Upper lobe of right lung (tissue), 1 donor: ENCODE measurements around the gene TRAPPC3L. TPM values are rescaled to one million over a fixed set of nuclear protein-coding genes. Genes with fewer than 3 reads are reported as not detected.
"Not testable (repeated sequence)": the region's sequence is repeated elsewhere in the genome, so short reads cannot be mapped to it uniquely, and the experiment has no call there.

ENCODE experiments used
- ATAC-seq: fragments of 200-7000 bp; cut with Tn5 transposase; one replicate; pipeline ENCODE4 v1.9.1; 2020; ENCODE audit warnings: mild to moderate bottlenecking, moderate library complexity
- DNase-seq: peaks from one replicate; pipeline ENCODE4 v3.0.0-alpha.2; 2020
- H3K27ac ChIP-seq: fragments of 200-600 bp; one replicate; pipeline ENCODE4 v1.8.0; 2022
- H3K27me3 ChIP-seq: fragments of 200-600 bp; one replicate; pipeline ENCODE4 v1.8.0; 2022; ENCODE audit warnings: mild to moderate bottlenecking
- H3K36me3 ChIP-seq: fragments of 200-600 bp; one replicate; pipeline ENCODE4 v1.8.0; 2022
- H3K4me1 ChIP-seq: fragments of 200-600 bp; one replicate; pipeline ENCODE4 v1.8.0; 2022
- H3K4me3 ChIP-seq: fragments of 200-600 bp; one replicate; pipeline ENCODE4 v1.8.0; 2022; ENCODE audit warnings: mild to moderate bottlenecking
- H3K9me3 ChIP-seq: fragments of 200-600 bp; one replicate; pipeline ENCODE4 v1.8.0; 2022
- intact Hi-C: fragments of 100-400 bp; cut with DNase I; formaldehyde crosslinking; loops from one replicate; pipeline ENCODE4 v1.11.0; 2022
- total RNA-seq: library from RNA; stranded (reverse); fragmentation: NEBNext Ultra II Directional; extraction: Animal tissue kit (Norgen Biotek cat#: 25700); gene quantifications from one replicate; pipeline ENCODE4 v1.2.1, GENCODE V29; 2021
- TF ChIP-seq, protein P1 (sequence below): fragments of 200-600 bp; IDR thresholded peaks from one replicate; pipeline ENCODE4 v1.8.0; 2022; ENCODE audit warnings: antibody characterized with exemption
- donor health status: DM: no; HTN: yes; CAD: no; lungs with severe emphysema.

TRAPPC3L gene
- total RNA-seq, 1 donor from 2014 or later = 0.64 TPM

DNA sequence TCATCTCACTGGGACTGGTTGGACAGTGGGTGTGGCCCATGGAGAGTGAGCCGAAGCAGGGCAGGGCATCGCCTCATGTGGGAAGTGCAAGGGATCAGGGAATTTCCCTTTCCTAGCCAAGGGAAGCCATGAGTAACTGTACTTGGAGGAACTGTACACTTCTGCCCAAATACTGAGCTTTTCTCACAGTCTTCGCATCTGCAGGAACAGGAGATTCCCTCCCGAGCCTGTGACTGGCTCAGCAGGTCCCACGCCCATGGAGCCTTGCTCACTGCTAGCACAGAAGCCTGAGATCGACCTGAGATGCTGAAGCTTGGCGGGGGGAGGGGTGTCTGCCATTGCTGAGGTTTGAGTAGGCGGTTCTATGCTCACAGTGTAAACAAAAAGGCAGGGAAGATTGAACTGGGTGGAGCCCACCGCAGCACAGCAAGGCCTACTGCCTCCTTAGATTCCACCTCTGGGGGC lies 44.5 kb downstream of the TRAPPC3L start:
- H3K27me3 ChIP-seq = no peaks in the 10 kb centered on the region
- H3K4me3 ChIP-seq = no peak overlapping the region
- no peaks in the 10 kb centered on the region for H3K36me3 ChIP-seq
- TF ChIP-seq, protein P1, sequence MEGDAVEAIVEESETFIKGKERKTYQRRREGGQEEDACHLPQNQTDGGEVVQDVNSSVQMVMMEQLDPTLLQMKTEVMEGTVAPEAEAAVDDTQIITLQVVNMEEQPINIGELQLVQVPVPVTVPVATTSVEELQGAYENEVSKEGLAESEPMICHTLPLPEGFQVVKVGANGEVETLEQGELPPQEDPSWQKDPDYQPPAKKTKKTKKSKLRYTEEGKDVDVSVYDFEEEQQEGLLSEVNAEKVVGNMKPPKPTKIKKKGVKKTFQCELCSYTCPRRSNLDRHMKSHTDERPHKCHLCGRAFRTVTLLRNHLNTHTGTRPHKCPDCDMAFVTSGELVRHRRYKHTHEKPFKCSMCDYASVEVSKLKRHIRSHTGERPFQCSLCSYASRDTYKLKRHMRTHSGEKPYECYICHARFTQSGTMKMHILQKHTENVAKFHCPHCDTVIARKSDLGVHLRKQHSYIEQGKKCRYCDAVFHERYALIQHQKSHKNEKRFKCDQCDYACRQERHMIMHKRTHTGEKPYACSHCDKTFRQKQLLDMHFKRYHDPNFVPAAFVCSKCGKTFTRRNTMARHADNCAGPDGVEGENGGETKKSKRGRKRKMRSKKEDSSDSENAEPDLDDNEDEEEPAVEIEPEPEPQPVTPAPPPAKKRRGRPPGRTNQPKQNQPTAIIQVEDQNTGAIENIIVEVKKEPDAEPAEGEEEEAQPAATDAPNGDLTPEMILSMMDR = no peak
- ATAC-seq (no peak), DNase-seq (no peak)
- no peak overlapping the region for H3K27ac ChIP-seq
- H3K4me1 ChIP-seq = no peaks in the 10 kb centered on the region
- intact Hi-C loops = no loop called here
- H3K9me3 ChIP-seq = no peaks in the 10 kb centered on the region

DNA sequence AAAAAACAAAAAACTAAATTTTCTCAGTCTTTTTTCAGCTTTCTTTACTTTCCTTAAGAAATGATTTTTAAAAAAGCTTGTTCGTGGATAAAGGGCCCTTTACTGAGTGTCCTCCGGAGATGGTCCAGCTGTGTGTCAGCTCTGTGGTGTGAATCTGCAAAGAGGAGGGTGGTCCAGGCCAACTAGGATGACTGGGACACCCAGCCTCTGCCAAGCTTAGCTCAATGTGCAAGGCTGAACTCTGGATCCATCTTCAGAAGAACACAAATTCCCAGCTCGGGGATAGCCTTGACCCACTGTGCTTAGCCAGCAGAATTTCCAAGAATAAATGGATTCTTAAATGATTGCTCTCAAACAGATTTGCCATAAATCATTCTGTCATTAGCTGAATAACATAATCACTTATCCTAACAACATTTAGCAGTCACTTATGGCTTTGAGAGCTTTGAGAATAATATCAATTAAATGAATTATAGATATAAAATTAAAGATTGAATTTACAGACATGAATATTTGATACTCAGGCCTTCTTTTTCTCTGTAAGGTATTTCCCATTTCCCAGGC lies 48.3 kb downstream of the TRAPPC3L start:
- peak; percentile 64 for ATAC-seq

DNA sequence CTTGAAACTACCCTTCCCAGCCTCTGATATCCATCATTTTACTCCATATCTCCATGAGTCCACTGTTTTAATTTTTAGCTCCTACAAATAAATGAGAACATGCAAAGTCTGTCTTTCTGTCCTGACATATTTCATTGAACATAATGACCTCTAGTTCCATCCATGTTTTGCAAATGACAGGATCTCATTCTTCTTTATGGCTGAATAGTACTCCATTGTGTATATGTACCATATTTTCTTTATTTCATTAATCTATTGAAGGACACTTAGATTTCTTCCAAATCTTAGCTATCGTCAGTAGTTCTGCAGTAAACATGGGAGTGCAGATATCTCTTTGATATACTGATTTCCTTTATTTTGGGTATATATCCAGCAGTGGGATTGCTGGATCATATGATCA lies 50.3 kb downstream of the TRAPPC3L start:
- ATAC-seq, intact Hi-C loops, H3K4me3 ChIP-seq, H3K27ac ChIP-seq, H3K36me3 ChIP-seq, H3K27me3 ChIP-seq, H3K4me1 ChIP-seq, DNase-seq, H3K9me3 ChIP-seq: not testable (repeated sequence)

More for the DNA sequence above, 48.3 kb downstream of the TRAPPC3L start:
- Histone ChIP-seq H3K36me3 (no peaks in the 10 kb centered on the region), H3K4me1 (no peaks in the 10 kb centered on the region), H3K27ac (no peak overlapping the region), H3K9me3 (no peaks in the 10 kb centered on the region), H3K27me3 (no peaks in the 10 kb centered on the region), H3K4me3 (no peak overlapping the region)
- no peak for DNase-seq
- TF ChIP-seq, protein P1 = no peak
- intact Hi-C loops = no loop called here

DNA sequence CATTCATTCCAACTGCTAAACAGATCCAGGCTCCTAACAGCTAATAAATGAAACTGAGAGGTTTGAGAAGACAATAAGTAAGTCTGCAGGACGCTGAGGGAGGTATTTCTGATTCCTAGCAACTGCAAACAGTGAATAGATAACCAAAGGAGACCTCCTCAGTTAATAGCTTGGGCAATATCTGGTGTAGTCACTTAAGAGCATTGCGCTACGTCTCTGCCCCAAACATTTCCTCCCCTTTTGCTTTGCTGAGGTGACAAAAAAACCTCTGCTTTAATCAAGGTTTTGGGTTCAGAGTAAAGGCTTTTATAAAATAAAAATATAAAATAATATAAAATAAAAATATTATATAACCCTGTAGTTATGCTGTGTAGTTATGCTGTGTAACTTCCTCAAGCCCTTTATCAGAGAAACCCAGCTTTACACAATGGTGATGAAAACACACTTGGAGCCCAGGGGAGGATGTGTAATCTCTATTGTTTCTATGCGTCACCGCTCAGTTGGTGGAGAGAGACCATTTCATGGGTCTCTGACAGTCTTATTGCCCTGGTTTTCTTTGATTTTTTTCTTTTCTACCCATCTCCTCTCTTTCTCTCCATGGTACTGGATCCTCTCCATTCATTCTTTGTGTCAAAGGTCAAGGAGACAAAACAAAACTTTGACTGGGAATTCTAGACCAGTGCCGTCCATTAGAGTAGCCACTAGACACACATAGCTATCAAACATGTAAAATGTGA lies 53.0 kb downstream of the TRAPPC3L start:
- peak; percentile 32 for ATAC-seq
- TF ChIP-seq, protein P1 = no peak
- H3K4me1 ChIP-seq = no peaks in the 10 kb centered on the region

DNA sequence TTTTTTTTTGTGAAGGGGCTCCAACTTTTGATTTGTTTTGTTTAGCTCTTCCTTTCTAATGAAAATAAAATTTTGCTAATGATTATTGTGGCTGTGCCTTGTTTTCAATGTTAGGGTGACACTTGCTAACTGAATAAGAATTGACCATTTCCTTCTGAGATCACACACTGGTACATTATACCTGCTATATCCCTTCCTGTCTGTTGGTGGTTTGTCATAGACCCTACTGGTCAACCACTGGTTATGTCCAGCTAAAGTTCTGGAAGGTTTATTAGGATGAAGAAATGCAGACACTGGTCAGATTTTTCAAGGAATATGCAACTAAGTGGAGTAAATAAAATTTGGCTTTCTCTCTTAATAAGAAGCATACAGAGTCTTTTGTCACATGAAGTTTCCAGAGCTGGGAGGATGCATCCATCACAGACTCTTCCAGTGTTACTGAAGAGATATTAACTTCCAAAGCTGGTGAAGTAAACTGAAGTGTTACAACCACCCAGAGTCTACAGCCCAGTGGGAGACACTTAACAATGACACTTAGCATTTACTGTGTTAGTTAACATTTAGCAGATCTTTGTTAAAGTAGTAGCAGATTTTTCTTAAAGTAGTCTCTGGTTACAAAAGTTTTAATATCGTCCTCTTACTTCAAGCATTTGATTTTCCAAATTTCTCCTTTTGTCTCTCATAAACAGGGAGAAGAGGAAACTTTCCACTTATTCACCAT lies 53.7 kb downstream of the TRAPPC3L start:
- ATAC-seq (no peak), DNase-seq (no peak)
- Histone ChIP-seq H3K27ac (no peak overlapping the region), H3K36me3 (no peaks in the 10 kb centered on the region), H3K9me3 (no peaks in the 10 kb centered on the region), H3K4me3 (no peak overlapping the region), H3K4me1 (no peaks in the 10 kb centered on the region), H3K27me3 (no peaks in the 10 kb centered on the region)
- intact Hi-C loops = no loop called here
- TF ChIP-seq, protein P1 = no peak

More for the DNA sequence above, 53.0 kb downstream of the TRAPPC3L start:
- Histone ChIP-seq H3K27ac (no peak overlapping the region), H3K36me3 (no peaks in the 10 kb centered on the region), H3K4me3 (no peak overlapping the region), H3K27me3 (no peaks in the 10 kb centered on the region), H3K9me3 (no peaks in the 10 kb centered on the region)
- DNase-seq = no peak
- intact Hi-C loops = no loop called here
